GM03348 (cell line): ENCODE data around the gene TRAPPC2L.
"Not testable (repeated sequence)": the region's sequence is repeated elsewhere in the genome, so short reads cannot be mapped to it uniquely, and the experiment has no call there.

Source experiments
- DNase-seq: peaks from one replicate; pipeline ENCODE4 v3.0.0; 2012; ENCODE audit warnings: low spot score

TRAPPC2L gene

DNA sequence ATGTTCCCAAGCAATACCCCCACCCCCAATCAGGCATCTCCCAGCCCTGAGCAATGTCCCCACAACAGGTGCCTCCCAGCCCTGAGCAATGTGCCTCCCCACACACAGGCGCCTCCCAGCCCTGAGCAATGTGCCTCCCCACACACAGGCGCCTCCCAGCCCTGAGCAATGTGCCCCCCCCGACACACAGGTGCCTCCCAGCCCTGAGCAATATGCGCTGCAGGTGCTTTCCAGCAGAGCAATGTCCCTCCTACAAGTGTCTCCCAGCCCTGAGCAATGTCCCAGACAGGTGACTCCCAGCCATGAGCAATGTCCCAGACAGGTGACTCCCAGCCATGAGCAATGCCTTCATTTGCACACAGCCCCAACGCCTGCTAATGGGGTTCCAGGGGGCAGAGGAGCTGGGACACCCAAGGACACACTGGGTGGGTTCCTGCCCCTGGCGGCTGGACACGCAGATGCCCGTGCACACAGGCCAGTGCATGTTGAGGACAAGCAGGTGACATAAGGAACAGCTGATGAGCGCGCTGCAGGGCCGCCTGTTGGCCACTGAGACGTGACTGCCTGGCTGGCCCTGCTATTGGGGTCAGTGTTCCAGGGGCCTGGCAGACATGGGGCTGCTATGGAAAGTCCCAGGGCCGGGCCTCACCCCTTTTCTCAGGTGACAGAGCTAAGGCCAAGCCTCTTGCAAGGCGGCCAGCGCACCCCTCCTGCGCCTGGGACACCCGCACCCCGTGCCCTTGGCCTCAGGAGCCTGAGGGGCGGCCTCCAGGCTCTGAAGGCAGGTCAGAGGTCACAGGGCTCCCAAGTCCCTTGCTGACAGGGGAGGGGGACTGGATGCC is 36.4 kb downstream of the TRAPPC2L start:
- no peak for DNase-seq

DNA sequence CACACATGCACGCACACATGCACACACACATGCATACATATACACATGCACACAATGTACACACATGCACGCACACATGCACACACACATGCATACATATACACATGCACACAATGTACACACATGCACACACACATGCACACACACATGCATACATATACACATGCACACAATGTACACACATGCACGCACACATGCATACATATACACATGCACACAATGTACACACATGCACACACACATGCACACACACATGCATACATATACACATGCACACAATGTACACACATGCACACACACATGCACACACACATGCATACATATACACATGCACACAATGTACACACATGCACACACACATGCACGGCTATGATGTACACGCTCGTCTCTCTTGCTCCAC is 37.3 kb downstream of the TRAPPC2L start:
- DNase-seq: not testable (repeated sequence)

DNA sequence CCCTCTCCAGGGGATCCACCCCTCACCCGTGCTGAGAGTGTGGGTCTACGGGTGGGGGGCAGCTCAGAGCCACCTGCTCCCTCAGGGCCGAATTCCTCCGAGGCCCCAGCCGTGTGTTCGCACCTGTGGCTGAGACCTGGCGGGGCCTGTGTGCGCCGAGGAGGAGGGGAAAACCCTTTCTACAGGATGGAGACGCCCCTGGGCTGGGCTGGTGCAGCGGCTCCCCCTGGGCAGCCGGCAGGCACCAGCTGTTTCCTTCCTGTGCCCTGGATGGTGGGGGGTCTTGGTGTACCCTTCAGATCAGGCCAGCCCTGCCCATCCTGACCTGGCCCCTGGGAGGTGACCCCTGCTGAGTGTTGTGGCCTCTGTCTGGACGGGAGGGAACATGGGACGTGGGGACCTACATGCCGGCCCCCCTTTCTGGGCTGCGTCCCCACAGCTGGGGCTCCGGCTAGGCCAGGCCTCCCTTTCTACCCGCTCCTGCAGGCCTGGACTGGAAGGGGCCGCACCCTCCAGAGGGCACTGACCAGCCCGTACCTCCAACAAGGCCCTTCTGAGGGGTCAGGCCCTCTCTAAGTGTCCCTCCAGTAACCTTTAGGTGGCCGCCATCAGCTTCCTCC is 37.9 kb downstream of the TRAPPC2L start:
- no peak for DNase-seq

DNA sequence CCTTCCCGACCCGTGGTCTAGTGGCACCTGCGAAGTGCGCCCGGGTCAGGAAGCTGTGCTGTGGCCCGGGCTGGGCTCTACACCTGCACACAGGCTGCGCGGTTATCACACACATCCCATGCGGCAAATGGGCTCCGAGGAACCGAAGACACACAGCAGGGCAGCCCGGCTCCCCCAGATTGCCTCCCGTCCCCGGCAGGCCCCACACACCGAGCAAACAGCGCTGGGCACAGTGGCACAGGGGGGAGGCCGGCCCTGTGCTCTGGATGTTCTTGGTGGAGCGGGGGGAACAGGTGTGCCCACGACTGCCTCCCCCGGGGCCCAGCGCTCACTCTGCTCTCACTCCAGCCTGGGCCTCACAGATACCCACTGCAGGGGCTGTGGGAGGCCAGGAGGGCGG is 38.4 kb downstream of the TRAPPC2L start:
- DNase-seq: no peak

DNA sequence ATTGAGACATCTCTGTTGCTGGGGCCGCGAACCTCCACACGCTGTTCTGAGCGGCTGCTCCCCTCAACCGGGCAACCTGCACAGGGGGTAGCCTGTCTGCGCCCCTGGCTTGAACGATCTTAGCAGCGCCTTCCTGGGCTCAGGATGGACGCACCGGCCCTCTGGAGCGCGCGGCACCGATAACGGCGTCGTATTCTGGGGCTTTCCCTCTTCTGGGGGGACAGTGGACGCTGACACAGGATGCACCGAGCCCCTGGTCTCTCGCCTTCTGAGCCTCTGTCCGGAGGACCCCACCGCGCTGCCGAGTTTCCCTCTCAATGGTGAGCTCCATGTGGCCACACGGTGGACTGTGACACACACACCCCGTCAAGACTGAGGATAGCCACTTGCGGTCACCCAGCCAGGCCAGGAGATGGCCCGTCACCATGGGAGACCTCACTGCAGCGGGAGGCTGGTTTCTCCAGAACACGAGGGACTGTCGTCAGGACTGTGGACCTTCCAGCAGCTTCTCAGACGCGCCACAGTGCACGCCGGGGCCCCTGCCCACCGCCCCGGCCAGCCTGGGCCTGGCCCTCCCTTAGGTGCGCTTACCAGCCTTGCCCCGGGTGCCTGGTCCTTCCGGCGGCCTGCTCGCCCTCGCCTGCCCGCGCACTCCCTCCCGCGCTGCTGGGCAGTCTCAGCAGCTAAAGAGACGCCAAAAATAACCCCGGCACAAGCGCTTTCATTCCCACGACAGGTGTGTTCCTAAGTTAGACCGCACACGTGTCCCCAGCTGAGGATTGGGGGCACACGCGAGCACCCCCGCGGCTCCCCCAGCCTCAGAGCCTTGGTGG is 39.5 kb downstream of the TRAPPC2L start:
- no peak for DNase-seq

DNA sequence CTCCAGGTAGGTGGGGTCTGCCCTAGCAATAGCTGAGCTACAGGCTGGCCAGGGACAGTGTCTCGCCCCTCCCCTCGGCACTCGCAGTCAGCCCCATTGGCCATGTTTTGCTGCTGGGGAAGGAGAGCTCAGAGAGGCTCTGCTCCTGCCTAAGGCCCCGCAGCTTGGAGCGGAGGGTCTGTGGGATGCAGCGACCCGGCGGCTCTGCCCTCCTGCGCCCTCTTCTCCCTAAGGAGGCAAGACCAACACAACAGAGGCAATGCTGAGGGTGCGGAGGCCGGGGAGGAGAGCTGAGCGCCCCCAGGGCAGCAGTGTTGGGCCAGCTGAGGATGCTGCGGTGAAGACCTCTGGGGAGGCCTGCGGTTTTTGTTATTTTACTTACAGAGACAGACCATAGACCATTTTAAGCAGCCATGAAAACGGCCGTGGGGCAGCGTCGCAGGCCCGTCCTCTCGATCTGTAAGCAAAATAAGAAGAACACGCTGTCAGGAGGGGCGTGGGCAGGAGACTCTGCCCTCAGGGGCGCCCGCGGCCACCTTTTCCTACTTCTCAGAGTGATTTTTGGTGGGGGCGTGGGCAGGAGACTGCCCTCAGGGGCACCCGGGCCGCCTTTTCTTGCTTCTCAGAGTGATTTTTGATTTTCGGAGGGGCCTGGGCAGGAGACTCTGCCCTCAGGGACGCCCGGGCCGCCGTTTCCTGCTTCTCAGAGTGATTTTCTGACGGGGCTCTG is 40.9 kb downstream of the TRAPPC2L start:
- no peak for DNase-seq

DNA sequence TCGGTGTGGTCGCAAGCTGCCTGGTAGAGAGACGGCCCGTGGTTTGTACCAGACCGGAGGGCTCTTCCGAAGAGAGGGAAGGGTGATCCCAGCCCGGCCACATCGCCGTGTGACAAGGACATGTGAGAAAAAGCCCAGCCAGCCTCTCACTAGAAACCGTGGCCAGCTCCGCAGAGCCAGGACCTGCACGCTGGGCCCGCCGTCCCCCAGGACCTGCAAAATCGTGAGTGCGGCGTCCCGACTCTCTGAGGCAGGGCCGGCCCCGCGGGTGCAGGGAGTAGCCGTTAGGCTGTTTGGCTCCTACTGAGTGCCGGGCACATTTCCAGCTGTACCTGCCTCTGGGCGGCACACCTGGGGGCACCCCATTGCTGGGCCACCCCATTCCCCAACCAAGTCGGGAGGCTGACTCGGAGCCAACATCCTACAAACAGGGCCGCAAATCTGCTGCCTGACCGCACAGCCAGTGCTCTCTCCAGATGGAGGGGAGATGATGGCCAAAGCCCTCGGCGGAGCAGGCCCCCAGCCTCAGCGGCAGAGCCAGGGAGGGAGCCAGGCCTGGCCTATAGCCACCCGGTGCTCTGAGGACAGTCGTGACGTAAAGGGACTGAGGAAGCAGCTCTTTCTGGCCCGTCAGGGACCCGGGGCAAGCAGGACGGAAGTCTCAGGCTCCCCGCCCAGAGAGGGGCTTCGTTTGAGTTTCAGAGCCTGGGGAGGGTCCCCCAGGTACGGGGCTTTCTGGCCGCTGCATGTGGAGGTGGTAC is 43.2 kb downstream of the TRAPPC2L start:
- DNase-seq: no peak

DNA sequence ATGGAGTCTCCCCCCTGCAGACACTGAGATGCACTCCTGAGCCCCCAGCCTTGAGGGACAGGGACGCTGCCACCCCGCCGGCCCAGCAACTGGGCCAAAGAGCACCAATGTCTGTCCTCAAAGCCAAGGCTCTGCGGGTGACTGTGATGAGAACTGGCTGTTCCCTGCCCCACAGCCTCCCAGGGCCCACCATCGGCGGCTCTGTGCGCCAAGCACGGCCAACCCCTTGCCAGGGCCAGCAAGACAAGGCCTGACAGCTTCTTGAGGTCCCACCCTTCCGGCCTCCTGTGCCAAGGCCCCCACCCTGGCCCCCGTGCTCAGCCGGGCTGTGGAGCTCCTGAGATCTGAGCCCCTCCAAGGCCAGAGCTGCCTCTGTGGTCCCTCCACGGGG is 43.7 kb downstream of the TRAPPC2L start:
- DNase-seq: no peak

DNA sequence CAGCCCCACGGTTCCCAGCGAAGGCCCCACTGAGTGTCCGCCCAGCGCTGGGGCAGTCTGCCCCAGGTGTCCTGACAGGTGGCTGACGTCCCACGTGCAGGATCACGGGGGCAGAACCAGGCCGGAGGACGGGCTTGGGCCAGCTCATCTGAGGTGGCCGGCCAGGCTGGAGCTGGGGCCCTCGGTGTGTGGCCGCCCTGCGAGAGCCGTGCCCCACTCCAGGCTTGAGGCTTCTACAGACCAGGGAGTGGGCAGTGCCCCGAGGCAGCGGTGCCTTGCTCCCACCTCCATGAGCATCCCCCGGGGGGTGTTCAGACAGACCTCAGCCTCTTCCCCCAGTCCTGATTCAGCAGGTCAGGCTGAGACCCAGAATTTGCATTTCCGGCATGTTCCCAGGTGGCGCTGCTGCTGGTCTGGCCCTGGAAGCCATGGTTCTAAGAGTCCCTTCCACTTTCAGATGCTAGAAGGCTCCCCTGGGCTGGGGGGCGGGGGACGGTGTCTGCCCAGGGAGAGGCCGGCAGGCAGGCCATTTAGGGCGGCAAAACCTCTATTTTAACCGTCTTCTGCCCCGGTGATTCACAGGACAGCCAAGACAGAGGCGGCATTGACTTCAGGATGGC is 44.9 kb downstream of the TRAPPC2L start:
- no peak for DNase-seq

DNA sequence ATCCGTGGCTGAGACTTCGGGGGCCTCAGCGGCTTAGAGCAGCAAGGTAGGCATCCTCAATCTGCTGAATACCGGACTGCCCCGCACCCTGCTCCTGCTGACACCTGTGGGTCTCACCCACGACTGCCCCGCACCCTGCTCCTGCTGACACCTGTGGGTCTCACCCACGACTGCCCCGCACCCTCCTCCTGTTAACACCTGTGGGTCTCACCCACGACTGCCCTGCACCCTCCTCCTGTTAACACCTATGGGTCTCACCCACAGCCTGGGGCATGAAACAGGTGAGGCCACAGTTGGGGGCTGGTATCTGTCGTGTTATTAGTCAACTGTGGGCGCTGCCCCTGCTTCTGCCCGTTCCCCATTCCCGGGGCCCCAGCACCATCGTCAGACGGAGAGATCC is 45.8 kb downstream of the TRAPPC2L start:
- no peak for DNase-seq

DNA sequence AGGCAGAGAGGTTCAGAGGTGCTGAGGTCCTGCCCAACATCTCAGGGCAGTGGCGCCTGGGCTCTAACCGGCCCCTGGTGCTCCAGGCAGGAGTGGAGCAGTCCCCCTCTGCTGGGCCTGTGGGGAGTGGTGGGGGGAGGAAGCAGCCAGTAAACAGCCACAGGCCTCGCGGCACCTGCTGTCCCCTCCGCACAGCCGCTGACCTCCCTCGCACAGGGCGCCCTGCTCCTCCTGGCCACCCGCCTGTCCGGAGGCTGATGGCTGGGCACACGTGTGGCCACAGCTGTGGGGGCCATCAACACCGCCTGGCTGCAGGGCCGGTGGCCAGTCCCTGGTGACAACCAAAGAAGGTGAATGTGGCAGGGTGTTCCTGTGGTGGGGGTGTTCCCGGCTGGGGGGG is 46.3 kb downstream of the TRAPPC2L start:
- DNase-seq: no peak

DNA sequence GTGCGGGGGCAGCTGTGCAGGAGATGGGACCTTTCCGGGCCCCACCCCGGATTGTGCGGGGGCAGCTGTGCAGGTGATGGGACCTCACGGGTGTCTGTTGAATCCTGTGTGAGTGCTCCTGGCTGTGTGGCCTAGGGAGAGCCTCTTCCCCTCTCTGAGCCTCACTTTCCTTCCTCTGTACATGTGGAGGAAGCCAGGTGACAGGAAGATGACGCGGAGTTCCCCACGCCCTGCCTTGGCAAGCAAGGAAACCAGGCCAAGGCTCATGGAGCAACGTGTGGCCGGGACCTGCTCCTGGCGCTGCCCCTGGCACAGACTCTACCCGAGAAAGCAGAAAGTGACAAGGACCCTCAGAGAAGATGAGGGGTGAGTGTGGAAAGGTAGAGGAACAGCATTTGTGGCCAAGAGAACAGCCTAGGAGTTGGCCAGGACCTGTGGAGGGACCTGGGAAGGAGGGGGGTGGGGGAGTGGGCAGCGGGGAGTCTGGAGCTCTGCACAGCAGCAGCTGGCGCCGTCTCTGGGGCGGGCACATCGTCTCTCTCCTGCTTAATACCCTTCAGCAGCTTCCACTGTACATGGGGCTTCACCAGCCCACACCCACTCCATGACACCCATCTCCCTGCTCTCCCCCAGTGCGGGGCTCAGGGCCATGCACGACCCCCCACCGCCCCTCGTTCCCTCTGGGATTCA is 47.9 kb downstream of the TRAPPC2L start:
- DNase-seq: no peak

DNA sequence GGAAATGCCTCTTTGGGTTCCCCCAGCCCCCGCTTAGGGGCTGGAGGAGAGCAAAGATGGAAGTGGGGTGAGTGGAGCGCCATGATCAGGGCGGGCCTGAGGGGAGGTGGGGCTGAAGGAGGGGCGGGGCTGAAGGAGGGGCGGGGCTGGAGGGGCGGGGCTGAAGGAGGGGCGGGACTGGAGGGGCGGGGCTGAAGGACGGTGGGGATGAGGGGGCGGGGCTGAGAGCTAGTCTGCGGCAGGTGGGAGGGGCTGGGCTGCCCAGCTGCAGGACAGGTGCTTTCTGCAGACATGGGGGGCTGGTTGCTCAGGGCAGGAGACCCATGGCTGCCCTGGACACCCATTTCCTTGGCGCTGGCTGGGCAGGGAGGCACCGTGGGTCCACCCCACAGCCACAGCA is 48.6 kb downstream of the TRAPPC2L start:
- DNase-seq: peak; percentile 42

DNA sequence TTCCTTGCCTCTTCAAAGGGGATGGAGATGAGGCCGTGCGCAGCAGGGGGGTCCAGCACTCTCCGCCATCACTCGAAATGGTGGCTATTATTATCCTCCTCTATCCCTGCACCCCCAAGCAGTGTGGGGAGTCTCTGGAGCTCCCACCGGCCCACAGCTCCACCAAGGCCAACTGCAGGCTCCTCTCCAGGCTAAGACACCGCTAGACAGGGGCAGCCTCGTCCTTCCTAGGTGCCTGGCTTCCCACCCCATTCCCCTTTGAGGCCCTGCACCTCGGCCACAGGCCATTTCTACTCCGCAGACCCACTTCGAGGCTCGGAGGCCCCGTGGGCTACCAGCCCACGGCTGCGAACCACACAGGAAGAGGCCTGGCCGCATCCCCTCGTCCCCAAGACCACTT is 49.1 kb downstream of the TRAPPC2L start:
- no peak for DNase-seq

DNA sequence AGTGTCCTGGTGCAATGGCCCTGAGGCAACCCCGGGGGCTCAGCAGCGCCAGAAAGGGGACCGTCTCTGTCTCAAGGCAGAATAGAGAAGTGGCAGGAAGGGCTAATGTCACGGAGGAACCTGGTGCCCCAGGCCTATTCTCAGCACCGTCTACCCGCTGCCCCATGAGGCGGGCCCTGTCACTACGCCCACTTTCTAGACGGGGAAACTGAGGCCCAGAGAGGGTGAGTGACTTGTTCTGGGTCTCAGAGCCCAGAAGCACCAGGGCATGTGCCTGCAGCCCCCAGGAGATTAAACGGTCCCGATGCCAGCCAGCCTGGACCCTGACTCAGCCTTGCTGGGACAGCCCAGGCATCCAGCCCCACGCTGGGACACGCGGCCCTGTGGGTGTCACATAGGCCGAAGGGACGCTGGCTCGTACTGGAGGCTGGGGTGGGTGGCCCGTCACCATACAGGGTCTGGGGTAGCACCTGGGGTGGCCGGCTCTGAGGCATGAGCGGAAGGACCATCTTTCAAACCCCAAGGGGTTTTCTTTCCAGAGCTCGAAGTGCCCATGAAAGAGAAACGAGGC is 49.7 kb downstream of the TRAPPC2L start:
- no peak for DNase-seq

DNA sequence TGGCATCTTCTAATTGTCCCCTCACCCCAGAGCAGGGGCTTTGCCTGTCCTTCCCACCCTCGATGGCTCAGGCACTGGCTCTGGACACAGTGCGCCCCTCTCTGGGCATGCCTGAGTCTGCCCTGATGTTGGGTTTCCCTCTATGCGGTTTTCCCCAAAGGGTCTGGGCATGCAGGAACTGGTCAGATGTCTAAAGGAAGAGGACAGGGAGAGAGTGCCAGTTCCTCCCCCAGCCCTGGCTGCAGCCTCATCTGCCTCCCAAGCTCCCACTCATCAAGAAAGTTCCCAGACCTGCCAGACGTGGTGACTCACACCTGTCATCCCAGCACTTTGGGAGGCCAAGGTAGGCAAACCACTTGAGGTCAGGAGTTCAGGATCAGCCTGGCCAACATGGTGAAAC is 50.8 kb downstream of the TRAPPC2L start:
- DNase-seq: no peak

DNA sequence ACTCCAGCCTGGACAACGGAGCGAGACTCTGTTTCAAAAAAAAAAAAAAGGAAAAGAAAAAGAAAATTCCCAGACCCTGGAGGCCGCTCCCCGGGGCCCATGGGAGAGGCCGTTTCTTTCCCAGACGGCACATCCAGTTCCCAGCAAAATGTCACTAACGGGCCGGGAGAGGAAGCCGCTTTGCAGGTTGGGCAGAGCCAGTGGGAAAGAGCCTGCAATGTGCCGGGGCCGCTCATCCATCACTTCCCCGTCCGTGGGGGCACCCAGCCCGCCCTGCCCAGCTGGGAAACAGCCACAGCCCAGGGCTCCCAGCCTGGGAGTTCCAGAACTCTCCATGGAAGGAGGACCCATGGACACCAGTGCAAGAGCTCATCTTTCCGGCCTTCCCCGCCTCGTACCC is 51.4 kb downstream of the TRAPPC2L start:
- DNase-seq: no peak

DNA sequence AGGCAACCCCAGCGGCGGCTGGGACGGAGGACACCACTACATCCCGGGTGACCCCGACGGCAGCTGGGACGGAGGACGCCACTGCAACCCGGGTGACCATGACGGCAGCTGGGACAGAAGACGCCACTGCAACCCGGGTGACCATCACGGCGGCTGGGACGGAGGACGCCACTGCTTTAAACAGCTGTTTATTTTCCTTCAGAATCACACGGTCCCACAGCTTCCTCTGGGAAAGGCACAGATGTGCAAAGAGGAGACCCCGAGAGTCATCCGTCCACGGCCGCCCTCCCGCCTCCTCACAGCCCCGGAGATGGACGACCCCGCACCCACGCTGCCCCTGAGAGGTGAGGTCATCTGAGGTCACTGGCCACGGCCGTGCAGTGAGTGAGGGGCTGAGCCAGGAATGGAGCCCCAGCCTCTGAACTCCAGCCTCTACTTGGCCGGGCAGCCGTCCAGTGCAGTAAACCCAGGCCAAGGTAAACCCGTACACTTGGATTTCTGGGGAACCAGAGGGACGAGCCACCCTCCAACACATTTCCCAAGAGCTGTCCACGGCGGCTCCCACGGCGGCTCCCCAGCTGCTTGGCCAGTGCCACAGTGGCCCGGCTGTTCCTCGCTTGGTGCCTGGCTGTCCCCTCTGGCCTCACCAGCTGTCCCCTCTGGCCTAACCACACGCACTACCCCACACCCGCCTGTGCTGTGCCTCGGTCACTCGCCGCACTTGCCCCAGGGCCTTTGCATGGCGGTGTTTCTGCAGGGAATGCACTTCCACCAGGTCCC is 52.7 kb downstream of the TRAPPC2L start:
- DNase-seq: no peak
